H1 (cell line): ENCODE measurements around the gene SLC12A4. TPM values are rescaled to one million over a fixed set of nuclear protein-coding genes. Genes with fewer than 3 reads are reported as not detected.

Experiments
- CTCF ChIA-PET: fragments of 300-600 bp; sonication (Branson Sonifier 250); formaldehyde crosslinking; loops from one replicate; lab custom pipeline; 2021; ENCODE audit not compliant: partially characterized antibody; lab: Charles Lee
- POLR2A ChIA-PET: fragments of 300-600 bp; sonication (Branson Sonifier 250); formaldehyde crosslinking; loops from one replicate; lab custom pipeline; 2021; ENCODE audit warnings: inconsistent platforms; ENCODE audit not compliant: partially characterized antibody; lab: Charles Lee
- DNase-seq, 2 experiments: peaks; one replicate each; pipeline versions ENCODE4 v3.0.0 to v3.0.0-alpha.2; 2010 to 2022; ENCODE audit warnings: low spot score in 2 of 2, low read depth in 1 of 2, mixed read lengths in 1 of 2
- FAIRE-seq: peaks from 2 replicates; lab custom pipeline; 2011; peaks lifted over from hg19 to GRCh38; lab: Jason Lieb, UNC
- H2AFZ ChIP-seq: 2 replicates; pipeline ENCODE4 v1.8.1; 2012; ENCODE audit warnings: low read length, inconsistent platforms
- H2AK5ac ChIP-seq: 2 replicates; pipeline ENCODE4 v1.6.1; 2013; ENCODE audit warnings: low read depth, low read length
- H2BK120ac ChIP-seq: replicated peaks from 2 replicates; pipeline ENCODE3; 2013; ENCODE audit warnings: low read depth, low read length, inconsistent platforms
- H2BK12ac ChIP-seq: 2 replicates; pipeline ENCODE4 v1.6.1; 2013; ENCODE audit warnings: low read depth, low read length
- H2BK15ac ChIP-seq: 2 replicates; pipeline ENCODE4 v1.6.1; 2013; ENCODE audit warnings: low read length
- H2BK20ac ChIP-seq: 2 replicates; pipeline ENCODE4 v1.6.1; 2013; ENCODE audit warnings: low read length
- H2BK5ac ChIP-seq: 2 replicates; pipeline ENCODE4 v1.6.1; 2013; ENCODE audit warnings: low read depth, low read length
- H3K14ac ChIP-seq: 2 replicates; pipeline ENCODE4 v1.6.1; 2013; ENCODE audit warnings: inconsistent platforms; ENCODE audit not compliant: insufficient read length
- H3K18ac ChIP-seq: 2 replicates; pipeline ENCODE4 v1.6.1; 2013; ENCODE audit warnings: low read length; ENCODE audit errors: extremely low read depth
- H3K23ac ChIP-seq: 2 replicates; pipeline ENCODE4 v1.6.1; 2013; ENCODE audit warnings: inconsistent platforms; ENCODE audit not compliant: insufficient read length
- H3K23me2 ChIP-seq: 2 replicates; pipeline ENCODE4 v1.6.1; 2013; ENCODE audit warnings: low read depth, low read length
- H3K27ac ChIP-seq: 2 replicates; pipeline ENCODE4 v1.6.1; 2011; ENCODE audit warnings: low read depth, low read length, inconsistent platforms
- H3K27me3 ChIP-seq, 4 experiments: replicated peaks in 1 of 4; 1 replicate in 1 of 4; 2 replicates in 3 of 4; pipeline versions ENCODE4 v1.6.1 to v1.8.1; 2011 to 2013; ENCODE audit warnings: low read length in 3 of 4, mild to moderate bottlenecking in 3 of 4, inconsistent platforms in 2 of 4, mixed read lengths in 2 of 4, moderate library complexity in 1 of 4; ENCODE audit not compliant: control insufficient read depth in 3 of 4, insufficient read depth in 3 of 4; ENCODE audit errors: extremely low read depth in 1 of 4
- H3K36me3 ChIP-seq, 4 experiments: 2 replicates each; pipeline versions ENCODE4 v1.6.1 to v1.8.1; 2011 to 2013; ENCODE audit warnings: mild to moderate bottlenecking in 4 of 4, low read length in 3 of 4, moderate library complexity in 2 of 4, control low read depth in 1 of 4, inconsistent platforms in 1 of 4; ENCODE audit not compliant: insufficient read depth in 4 of 4, control insufficient read depth in 2 of 4
- H3K4ac ChIP-seq: replicated peaks from 2 replicates; pipeline ENCODE3; 2013; ENCODE audit warnings: low read length, low read depth, mixed read lengths, inconsistent platforms; ENCODE audit not compliant: insufficient read length
- H3K4me1 ChIP-seq, 4 experiments: replicated peaks in 1 of 4; 1 replicate in 1 of 4; 2 replicates in 3 of 4; pipeline versions ENCODE4 v1.6.1 to v1.8.1; 2011 to 2013; ENCODE audit warnings: low read length in 3 of 4, inconsistent platforms in 2 of 4, mixed read lengths in 1 of 4; ENCODE audit not compliant: insufficient read depth in 4 of 4, control insufficient read depth in 3 of 4
- H3K4me2 ChIP-seq, 2 experiments: 2 replicates each; pipeline versions ENCODE4 v1.6.1 to v1.8.1; 2011 to 2013; ENCODE audit warnings: low read depth in 2 of 2, low read length in 2 of 2, control low read depth in 1 of 2, inconsistent platforms in 1 of 2, mild to moderate bottlenecking in 1 of 2; ENCODE audit not compliant: insufficient read depth in 1 of 2
- H3K4me3 ChIP-seq, 4 experiments: fragments of 200-600, 300-600 bp in 1 of 4; sonication (generic), shearing (Covaris generic), sonication (Bioruptor Twin) in 1 of 4; 2 replicates each; pipeline versions ENCODE4 v1.5.1 to v1.8.1; 2011 to 2016; ENCODE audit warnings: low read length in 4 of 4, low read depth in 3 of 4, control low read depth in 2 of 4, inconsistent platforms in 2 of 4, mild to moderate bottlenecking in 2 of 4, mixed read lengths in 1 of 4, moderate library complexity in 1 of 4; ENCODE audit not compliant: insufficient read depth in 2 of 4; ENCODE audit errors: extremely low read depth in 1 of 4
- H3K56ac ChIP-seq: replicated peaks from 2 replicates; pipeline ENCODE3; 2013; ENCODE audit warnings: low read depth, mild to moderate bottlenecking, mixed read lengths, low read length, inconsistent platforms; ENCODE audit not compliant: insufficient read length
- H3K79me1 ChIP-seq: 2 replicates; pipeline ENCODE4 v1.6.1; 2013; ENCODE audit warnings: low read depth, low read length, control low read depth
- H3K79me2 ChIP-seq, 2 experiments: 2 replicates each; pipeline versions ENCODE4 v1.6.1 to v1.8.1; 2012 to 2013; ENCODE audit warnings: low read length in 2 of 2, mild to moderate bottlenecking in 2 of 2, inconsistent platforms in 1 of 2; ENCODE audit not compliant: insufficient read depth in 2 of 2, control insufficient read depth in 1 of 2
- H3K9ac ChIP-seq, 4 experiments: replicated peaks in 1 of 4; 1 replicate in 1 of 4; 2 replicates in 3 of 4; pipeline versions ENCODE4 v1.6.1 to v1.8.1; 2011 to 2013; ENCODE audit warnings: low read depth in 3 of 4, low read length in 3 of 4, control low read depth in 2 of 4, mild to moderate bottlenecking in 2 of 4, moderate library complexity in 2 of 4, inconsistent platforms in 1 of 4; ENCODE audit errors: extremely low read depth in 1 of 4
- H3K9me3 ChIP-seq, 2 experiments: 2 replicates each; pipeline versions ENCODE4 v1.6.1 to v1.8.1; 2012 to 2013; ENCODE audit warnings: mild to moderate bottlenecking in 2 of 2, moderate library complexity in 2 of 2, control low read depth in 1 of 2, inconsistent platforms in 1 of 2, low read depth in 1 of 2, low read length in 1 of 2, mixed read lengths in 1 of 2; ENCODE audit not compliant: insufficient read depth in 2 of 2
- H4K20me1 ChIP-seq, 2 experiments: replicated peaks in 1 of 2; 2 replicates each; pipeline versions ENCODE3 to v1.8.1; 2011 to 2013; ENCODE audit warnings: inconsistent platforms in 2 of 2, low read length in 2 of 2, mild to moderate bottlenecking in 1 of 2; ENCODE audit not compliant: insufficient read depth in 2 of 2, control insufficient read depth in 1 of 2
- H4K5ac ChIP-seq: 2 replicates; pipeline ENCODE4 v1.6.1; 2013; ENCODE audit warnings: low read length, low read depth, mixed read lengths, inconsistent platforms; ENCODE audit not compliant: insufficient read length
- H4K8ac ChIP-seq: 2 replicates; pipeline ENCODE4 v1.8.0; 2013; ENCODE audit warnings: mild to moderate bottlenecking, moderate library complexity, low read length, inconsistent platforms; ENCODE audit not compliant: insufficient read depth; ENCODE audit errors: extremely low read depth
- H4K91ac ChIP-seq: replicated peaks from 2 replicates; pipeline ENCODE3; 2013; ENCODE audit warnings: low read length, mixed read lengths, inconsistent platforms; ENCODE audit not compliant: insufficient read length
- BCL11A ChIP-seq, 2 experiments: IDR thresholded peaks; one replicate each; pipeline ENCODE4 v1.6.1; 2011; ENCODE audit warnings: low read depth in 2 of 2, low read length in 2 of 2, mild to moderate bottlenecking in 2 of 2
- CBX5 ChIP-seq: fragments of 300-800, 300-1000 bp; sonication (generic); IDR thresholded peaks from 2 replicates; pipeline ENCODE4 v1.7.1; 2016; ENCODE audit warnings: antibody characterized with exemption, low read length, low read depth
- CEBPB ChIP-seq: IDR thresholded peaks from 2 replicates; pipeline ENCODE4 v1.6.1; 2012; ENCODE audit warnings: low read depth, low read length
- GTF2F1 ChIP-seq: IDR thresholded peaks from 2 replicates; pipeline ENCODE4 v1.6.1; 2012; ENCODE audit warnings: low read depth, low read length, improper control_type of control experiment, borderline replicate concordance
- HDAC6 ChIP-seq: IDR thresholded peaks from one replicate; pipeline ENCODE4 v1.7.1; 2012; ENCODE audit warnings: low read depth, mild to moderate bottlenecking, inconsistent platforms, low read length, moderate library complexity
- NANOG ChIP-seq: IDR thresholded peaks from 2 replicates; pipeline ENCODE4 v1.6.1; 2011; ENCODE audit warnings: low read length, low read depth, mild to moderate bottlenecking, inconsistent platforms; ENCODE audit not compliant: insufficient read depth, poor library complexity, severe bottlenecking
- RAD21 ChIP-seq, 2 experiments: IDR thresholded peaks in 1 of 2; conservative IDR thresholded peaks in 1 of 2; 2 replicates each; pipeline ENCODE4 v1.6.1; 2011; ENCODE audit warnings: low read depth in 2 of 2, low read length in 2 of 2, improper control_type of control experiment in 1 of 2, inconsistent platforms in 1 of 2, mild to moderate bottlenecking in 1 of 2, moderate library complexity in 1 of 2
- RBBP5 ChIP-seq: IDR thresholded peaks from 2 replicates; pipeline ENCODE4 v1.7.1; 2012; ENCODE audit warnings: low read depth, mild to moderate bottlenecking, inconsistent platforms, low read length, moderate library complexity, borderline replicate concordance
- SIRT6 ChIP-seq: IDR thresholded peaks from one replicate; pipeline ENCODE4 v1.7.1; 2012; ENCODE audit warnings: low read length, inconsistent platforms
- TAF1 ChIP-seq: IDR thresholded peaks from 2 replicates; pipeline ENCODE4 v1.6.1; 2011; ENCODE audit warnings: mild to moderate bottlenecking, low read depth, low read length
- TAF7 ChIP-seq: optimal IDR thresholded peaks from 2 replicates; pipeline ENCODE3; 2011; ENCODE audit warnings: low read depth, mild to moderate bottlenecking, inconsistent platforms, low read length, moderate library complexity, borderline replicate concordance
- TEAD4 ChIP-seq: IDR thresholded peaks from 2 replicates; pipeline ENCODE4 v1.6.1; 2012; ENCODE audit warnings: low read depth, low read length, inconsistent platforms, mixed read lengths
- WGBS, 2 experiments: shearing (Covaris generic) in 1 of 2; methylation state at CpG; one replicate each; pipeline versions ENCODE4 v1.1.6 to v1.1.7; 2013 to 2015; ENCODE audit warnings: low lambda C conversion rate in 2 of 2, mixed read lengths in 2 of 2, inconsistent platforms in 1 of 2, low coverage in 1 of 2, missing lambda C conversion rate in 1 of 2; ENCODE audit not compliant: insufficient replicate concordance in 2 of 2, insufficient coverage in 1 of 2, insufficient read length in 1 of 2; ENCODE audit errors: extremely low coverage in 1 of 2, missing lambda C conversion rate in 1 of 2; 5-methylcytosine and 5-hydroxymethylcytosine counted together
- polyA plus RNA-seq, 7 experiments: library from polyadenylated mRNA; depleted of rRNA in 3 of 7; stranded (reverse) in 5 of 7; unstranded in 2 of 7; fragments of >200 nt in 5 of 7; fragments of 200-250 nt in 2 of 7; gene quantifications; 1 replicate in 5 of 7; 2 replicates in 1 of 7; 4 replicates in 1 of 7; pipeline versions ENCODE4 v1.2.1 to v1.2.3, GENCODE V29; 2011 to 2013; ENCODE audit warnings: missing spikeins in 2 of 7, mixed read lengths in 2 of 7
- total RNA-seq: library from RNA; stranded (reverse); fragmentation: NEBNext Ultra II Directional; extraction: Animal tissue kit (Norgen Biotek cat#: 25700); gene quantifications from 2 replicates; pipeline ENCODE4 v1.2.1, GENCODE V29; 2021
- TF ChIP-seq, protein P1 (sequence below): IDR thresholded peaks from 2 replicates; pipeline ENCODE4 v1.6.1; 2011; ENCODE audit warnings: low read depth, mild to moderate bottlenecking, low read length; ENCODE audit not compliant: insufficient read depth

SLC12A4 gene
- total and polyA plus RNA-seq, 2 of the 8 experiments (the other 6 are each of a cell fraction or from before 2014, with no cell fraction given) = 41.3 to 49.3 TPM

DNA sequence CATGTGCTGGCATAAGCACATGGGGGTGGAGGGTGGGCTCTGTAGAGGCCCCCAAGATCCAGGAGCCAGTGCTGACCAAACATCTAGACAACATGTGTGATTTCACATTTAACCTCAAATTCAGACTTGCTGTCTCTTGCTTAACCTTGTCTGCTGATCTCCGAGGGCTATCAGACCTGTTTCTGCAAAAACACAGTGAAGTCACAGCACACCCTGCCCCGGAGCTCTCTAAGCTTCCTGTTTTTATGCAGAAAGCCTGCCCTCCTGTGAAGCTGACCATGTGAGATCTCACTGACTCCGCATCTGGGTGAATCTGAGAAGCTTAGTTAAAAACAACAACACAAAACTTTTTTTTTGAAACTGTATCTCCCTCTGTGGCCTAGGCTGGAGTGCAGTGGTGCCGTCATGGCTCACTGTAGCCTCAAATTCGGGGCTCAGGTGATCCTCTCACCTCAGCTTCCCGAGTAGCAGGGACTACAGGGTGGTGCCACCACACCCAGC, 37.4 kb upstream of the SLC12A4 start:
- Histone ChIP-seq H3K56ac (no peak overlapping the region), H2AK5ac (no peak overlapping the region), H2BK5ac (no peak overlapping the region), H4K20me1 (no peaks in the 10 kb centered on the region), H4K5ac (peak overlapping the region; percentile 5), H3K79me2 (no peaks in the 10 kb centered on the region), H3K36me3 (no peaks in the 10 kb centered on the region), H2BK12ac (no peak overlapping the region), H3K14ac (no peak overlapping the region), H3K23me2 (no peaks in the 10 kb centered on the region), H4K91ac (no peak overlapping the region), H3K23ac (no peak overlapping the region), H2BK15ac (no peak overlapping the region), H2BK120ac (no peak overlapping the region), H4K8ac (peak overlapping the region; percentile 65), H3K18ac (no peak overlapping the region), H3K4me3 (no peak overlapping the region), H3K27ac (no peak overlapping the region), H3K4me1 (peaks cover 0 to 6% (median 3%) of the 10 kb centered on the region in 4 experiments; a peak in 3 of 7 replicates), H3K9me3 (no peaks in the 10 kb centered on the region), H3K27me3 (no peaks in the 10 kb centered on the region), H3K4ac (no peak overlapping the region), H3K79me1 (no peaks in the 10 kb centered on the region), H3K9ac (no peak overlapping the region; a peak in 1 of 7 replicates), H2AFZ (peak overlapping the region; percentile 88), H3K4me2 (peak overlapping the region in 1 of 2 experiments; percentile 1; a peak in 1 of 4 replicates), H2BK20ac (0 out of 2 replicates have a peak overlapping the region, but pooled peaks have one; percentile 56)
- ChIA-PET POLR2A (interaction anchor here (0.7 to 1.7 kb wide), 6 partner anchors 10 to 85 kb away, joined by 3 read pairs; partner anchors contain the start of genes DPEP2NB and DUS2), CTCF (interaction anchor here (0.7 to 3.1 kb wide), 11 partner anchors 9 to 223 kb away, joined by 3 to 17 read pairs (median 4); partner anchors contain the start of gene DPEP2NB)
- FAIRE-seq (no peak), DNase-seq (no peak)
- 74% methylated on average over 6 of the region's 6 CpGs; no CpG with 5 or more reads in 1 of the 2 experiments for WGBS, 2 experiments
- no peak for TF ChIP-seq HDAC6
- no peak for TF ChIP-seq TEAD4
- no peak for TF ChIP-seq SIRT6
- no peak for TF ChIP-seq CEBPB
- no peak for TF ChIP-seq RBBP5
- no peak for TF ChIP-seq BCL11A (IDR thresholded peaks at IDR 0.05; ENCODE audit: low read depth in 2 of 2, low read length in 2 of 2)
- TF ChIP-seq TAF7 = no peak
- TF ChIP-seq CBX5 = no peak
- TF ChIP-seq GTF2F1 = no peak
- TF ChIP-seq, protein P1, sequence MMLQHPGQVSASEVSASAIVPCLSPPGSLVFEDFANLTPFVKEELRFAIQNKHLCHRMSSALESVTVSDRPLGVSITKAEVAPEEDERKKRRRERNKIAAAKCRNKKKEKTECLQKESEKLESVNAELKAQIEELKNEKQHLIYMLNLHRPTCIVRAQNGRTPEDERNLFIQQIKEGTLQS = no peak
- no peak for TF ChIP-seq TAF1
- no peak for TF ChIP-seq RAD21 (IDR thresholded peaks at IDR 0.05 in 1 of 2, conservative IDR thresholded peaks at IDR 0.05 in 1 of 2; ENCODE audit: low read depth in 2 of 2, low read length in 2 of 2)
- TF ChIP-seq NANOG = no peak
